Esophagus squamous epithelium (tissue), 4 donors: ENCODE data around the gene CHST8.

ENCODE experiments used
- CTCF ChIP-seq, 6 experiments: fragments of 450-650 bp in 4 of 6; fragments of 200-600 bp in 2 of 6; sonication (generic) in 2 of 6; IDR thresholded peaks; one replicate each; pipeline ENCODE4 v1.5.1; 2016 to 2019; ENCODE audit warnings: antibody characterized with exemption in 6 of 6, mild to moderate bottlenecking in 4 of 6, moderate library complexity in 4 of 6
- POLR2A ChIP-seq, 4 donors: fragments of 450-650 bp; IDR thresholded peaks; one replicate each; pipeline ENCODE4 v1.6.1; 2017; ENCODE audit warnings: antibody characterized with exemption in 4 of 4, mild to moderate bottlenecking in 4 of 4, moderate library complexity in 3 of 4

GRCh38 chr19:33699754-33700407, 78.1 kb downstream of the CHST8 start:
- TF ChIP-seq POLR2A (IDR thresholded peaks at IDR 0.05) (no peak), CTCF (IDR thresholded peaks at IDR 0.05) (no peak)
